CD4-positive, CD25-positive, alpha-beta regulatory T cell (primary cell): ENCODE data around the gene LMOD2. TPM values are rescaled to one million over a fixed set of nuclear protein-coding genes. Genes with fewer than 3 reads are reported as not detected.

ENCODE experiments used
- ATAC-seq, 2 donors: fragments of 150-1000 bp; cut with Tn5 transposase; one replicate each; pipeline ENCODE4 v1.10.0; 2021; ENCODE audit warnings: low read depth in 2 of 2, moderate number of reproducible peaks in 2 of 2, moderate library complexity in 1 of 2
- DNase-seq, 3 donors: peaks; one replicate each; pipeline versions ENCODE4 v3.0.0 to v3.0.0-alpha.2; 2012 to 2022; ENCODE audit warnings: mixed read lengths in 1 of 3
- H3K27ac ChIP-seq: one replicate; pipeline ENCODE4 v1.7.0; 2013; ENCODE audit warnings: mild to moderate bottlenecking, low read length; ENCODE audit not compliant: insufficient read depth, poor library complexity, severe bottlenecking
- H3K27me3 ChIP-seq: one replicate; pipeline ENCODE4 v1.7.0; 2013; ENCODE audit warnings: low read length; ENCODE audit not compliant: control insufficient read depth, insufficient read depth
- H3K36me3 ChIP-seq: one replicate; pipeline ENCODE4 v1.7.0; 2013; ENCODE audit warnings: mild to moderate bottlenecking, low read length, moderate library complexity; ENCODE audit not compliant: control insufficient read depth, insufficient read depth
- H3K4me1 ChIP-seq: 2 replicates; pipeline ENCODE4 v1.7.0; 2013; ENCODE audit warnings: mild to moderate bottlenecking, low read length; ENCODE audit not compliant: insufficient read depth, control insufficient read depth, poor library complexity, severe bottlenecking
- H3K4me3 ChIP-seq: one replicate; pipeline ENCODE4 v1.7.0; 2013; ENCODE audit warnings: low read depth, mild to moderate bottlenecking, low read length, moderate library complexity
- H3K9me3 ChIP-seq, 2 experiments: 1 replicate in 1 of 2; 2 replicates in 1 of 2; pipeline ENCODE4 v1.7.0; 2013; ENCODE audit warnings: low read length in 2 of 2, mild to moderate bottlenecking in 1 of 2, moderate library complexity in 1 of 2; ENCODE audit not compliant: control insufficient read depth in 2 of 2
- H3K27ac Mint-ChIP-seq, 3 donors: one replicate each; pipeline ENCODE4 v1.8.0; 2020 to 2022; ENCODE audit warnings: mild to moderate bottlenecking in 3 of 3, mixed read lengths in 3 of 3, moderate library complexity in 2 of 3
- H3K27me3 Mint-ChIP-seq: one replicate; pipeline ENCODE4 v1.8.0; 2022; ENCODE audit warnings: mild to moderate bottlenecking, mixed read lengths
- H3K36me3 Mint-ChIP-seq: one replicate; pipeline ENCODE4 v1.8.0; 2020; ENCODE audit warnings: mixed read lengths
- H3K4me1 Mint-ChIP-seq, 4 donors: one replicate each; pipeline ENCODE4 v1.8.0; 2020 to 2022; ENCODE audit warnings: mixed read lengths in 4 of 4, mild to moderate bottlenecking in 1 of 4
- H3K4me3 Mint-ChIP-seq, 4 donors: one replicate each; pipeline ENCODE4 v1.8.0; 2020 to 2022; ENCODE audit warnings: mild to moderate bottlenecking in 4 of 4, mixed read lengths in 4 of 4, moderate library complexity in 3 of 4
- H3K9me3 Mint-ChIP-seq, 7 donors: one replicate each; pipeline ENCODE4 v1.8.0; 2020 to 2022; ENCODE audit warnings: mixed read lengths in 7 of 7, mild to moderate bottlenecking in 3 of 7, moderate library complexity in 2 of 7
- polyA plus RNA-seq, 4 donors: library from polyadenylated mRNA; unstranded; fragments of 300-500 nt; fragmentation: Illumina TruSeq; gene quantifications; one replicate each; pipeline ENCODE4 v1.2.3, GENCODE V29; 2021
- total RNA-seq: library from RNA; stranded (reverse); gene quantifications from one replicate; pipeline ENCODE4 v1.2.3, GENCODE V29; 2022

Gene LMOD2, protein sequence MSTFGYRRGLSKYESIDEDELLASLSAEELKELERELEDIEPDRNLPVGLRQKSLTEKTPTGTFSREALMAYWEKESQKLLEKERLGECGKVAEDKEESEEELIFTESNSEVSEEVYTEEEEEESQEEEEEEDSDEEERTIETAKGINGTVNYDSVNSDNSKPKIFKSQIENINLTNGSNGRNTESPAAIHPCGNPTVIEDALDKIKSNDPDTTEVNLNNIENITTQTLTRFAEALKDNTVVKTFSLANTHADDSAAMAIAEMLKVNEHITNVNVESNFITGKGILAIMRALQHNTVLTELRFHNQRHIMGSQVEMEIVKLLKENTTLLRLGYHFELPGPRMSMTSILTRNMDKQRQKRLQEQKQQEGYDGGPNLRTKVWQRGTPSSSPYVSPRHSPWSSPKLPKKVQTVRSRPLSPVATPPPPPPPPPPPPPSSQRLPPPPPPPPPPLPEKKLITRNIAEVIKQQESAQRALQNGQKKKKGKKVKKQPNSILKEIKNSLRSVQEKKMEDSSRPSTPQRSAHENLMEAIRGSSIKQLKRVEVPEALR
- total RNA-seq (not detected), polyA plus RNA-seq (under 1 TPM in 3 of 4 donors, not detected in 1; 0.15 to 0.58 (median 0.15) TPM)

DNA sequence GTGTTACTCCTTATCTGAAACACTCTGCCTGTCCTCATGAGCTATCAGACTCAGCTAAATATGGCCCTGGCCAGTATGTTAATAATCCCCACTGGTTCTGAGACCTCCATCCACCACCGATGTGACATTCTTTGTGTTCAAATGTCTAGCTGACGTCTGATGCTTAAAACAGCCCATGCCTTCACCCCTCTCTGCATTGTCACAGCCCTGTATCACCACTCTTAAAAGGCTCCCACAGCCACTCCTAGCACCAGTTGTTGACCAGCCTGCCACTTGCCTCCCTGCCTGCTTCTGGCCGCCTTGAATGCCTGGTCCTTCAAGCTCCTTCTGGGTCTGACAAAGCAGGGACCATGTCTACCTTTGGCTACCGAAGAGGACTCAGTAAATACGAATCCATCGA, at the start of gene LMOD2:
Gene LMOD2, plus strand, starts transcription at position 253 of the 400 bp plus-strand sequence. Its CDS starts 98 bp downstream, at position 351.
- Mint-ChIP-seq H3K27me3 (peaks cover 5% of the 10 kb centered on the region), H3K4me1 (no peaks in the 10 kb centered on the region), H3K9me3 (no peaks in the 10 kb centered on the region), H3K36me3 (no peaks in the 10 kb centered on the region), H3K4me3 (no peak within 1 kb of the TSS), H3K27ac (no peak within 1 kb of the TSS)
- Histone ChIP-seq H3K4me1 (no peaks in the 10 kb centered on the region), H3K4me3 (no peak within 1 kb of the TSS), H3K36me3 (no peaks in the 10 kb centered on the region), H3K9me3 (no peaks in the 10 kb centered on the region), H3K27me3 (no peaks in the 10 kb centered on the region), H3K27ac (no peak within 1 kb of the TSS)
- ATAC-seq (no peak), DNase-seq (no peak)

DNA sequence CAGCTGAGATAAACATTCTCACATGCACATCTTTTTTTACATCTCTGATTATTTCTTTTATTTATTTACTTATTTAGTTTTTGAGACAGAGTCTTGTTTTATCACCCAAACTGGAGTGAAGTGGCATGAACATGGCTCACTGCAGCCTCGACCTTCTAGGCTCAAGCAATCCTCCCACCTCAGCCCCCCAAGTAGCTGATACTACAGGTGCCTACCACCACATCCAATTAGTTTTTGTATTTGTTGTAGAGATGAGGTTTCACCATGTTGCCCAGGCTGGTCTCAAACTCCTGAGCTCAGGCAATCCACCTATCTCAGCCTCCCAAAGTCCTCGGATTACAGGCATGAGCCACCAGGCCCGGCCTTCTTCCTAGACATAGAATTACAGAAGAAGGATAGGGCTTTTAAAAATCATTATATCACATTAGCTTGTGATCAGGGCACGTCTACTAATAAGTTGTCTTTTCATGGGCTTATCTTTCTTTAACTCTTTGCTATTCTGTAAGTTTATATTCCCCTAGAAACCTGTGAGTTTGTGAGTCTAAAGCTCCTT, 48.2 kb upstream of the LMOD2 start:
- Mint-ChIP-seq H3K36me3 (no peaks in the 10 kb centered on the region), H3K4me1 (no peaks in the 10 kb centered on the region), H3K9me3 (peaks cover 0 to 3% (median 0%) of the 10 kb centered on the region in 7 donors), H3K27me3 (peaks cover 25% of the 10 kb centered on the region), H3K27ac (no peak overlapping the region), H3K4me3 (no peak overlapping the region)
- Histone ChIP-seq H3K4me3 (no peak overlapping the region), H3K27me3 (peaks cover 7% of the 10 kb centered on the region), H3K4me1 (no peaks in the 10 kb centered on the region), H3K27ac (no peak overlapping the region), H3K36me3 (no peaks in the 10 kb centered on the region), H3K9me3 (no peaks in the 10 kb centered on the region)
- ATAC-seq (no peak), DNase-seq (no peak)

DNA sequence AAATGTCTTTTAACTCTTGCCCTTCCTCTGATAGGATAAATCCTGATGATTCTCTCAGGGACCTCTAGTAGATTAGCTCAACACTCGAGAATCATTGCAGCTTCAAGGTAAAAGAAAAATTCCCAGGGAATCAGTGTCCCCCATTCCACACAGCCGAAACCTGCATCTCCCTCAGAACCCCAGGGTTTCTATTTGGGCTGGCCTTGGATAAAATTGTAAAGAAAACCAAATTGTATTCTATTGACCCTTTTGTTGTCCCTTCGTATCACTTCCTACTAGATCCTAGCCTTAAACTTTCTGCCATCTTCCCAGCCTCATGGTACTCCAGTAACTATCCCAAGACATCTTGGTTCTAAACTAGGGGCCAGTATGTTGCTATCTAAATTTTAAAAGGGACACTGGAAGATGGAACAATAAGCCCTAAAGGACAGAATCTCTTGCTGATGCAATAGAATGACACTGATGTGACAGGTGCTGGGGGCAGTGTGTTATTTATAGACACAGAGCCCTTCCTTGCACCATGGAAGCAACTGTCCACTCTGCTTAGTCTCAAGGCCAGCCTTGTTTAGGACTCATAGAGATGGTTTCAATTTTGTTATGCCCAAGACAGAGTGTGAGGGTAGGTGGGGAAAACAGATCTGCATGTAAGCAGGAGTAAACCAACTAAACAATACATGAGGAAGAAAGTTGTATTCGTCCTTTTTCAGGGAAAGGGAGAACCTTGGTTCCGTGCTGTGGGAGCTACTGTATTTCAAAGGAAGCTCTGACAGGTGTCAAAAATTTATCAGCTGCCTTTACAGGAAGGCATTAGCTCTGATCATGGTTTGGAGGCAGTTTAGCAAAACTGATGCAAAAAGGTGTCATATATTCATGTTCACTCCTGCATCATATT, 46.4 kb upstream of the LMOD2 start:
- H3K27me3 Mint-ChIP-seq, result peaks cover 37% of the 10 kb centered on the region
- no peak for DNase-seq
- no peak overlapping the region for H3K4me3 Mint-ChIP-seq

DNA sequence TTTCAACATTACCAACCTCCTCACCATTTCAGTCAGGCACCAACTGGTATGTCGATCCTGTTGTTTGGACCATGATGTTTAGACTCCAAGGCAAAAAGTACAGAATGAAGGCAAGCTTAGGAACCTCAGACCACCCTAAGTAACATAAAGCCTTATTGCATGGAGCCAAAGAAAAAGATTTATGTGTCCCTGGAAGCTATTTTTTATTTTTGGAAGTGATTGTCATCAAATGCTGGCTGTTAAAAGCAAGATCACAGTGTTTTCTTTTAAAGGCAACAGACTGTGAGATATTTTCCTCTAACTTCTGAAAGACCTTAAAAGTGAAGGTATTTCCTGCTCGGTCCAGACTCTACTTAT, 45.8 kb upstream of the LMOD2 start:
- Histone ChIP-seq H3K36me3 (no peaks in the 10 kb centered on the region), H3K4me1 (no peaks in the 10 kb centered on the region), H3K9me3 (no peaks in the 10 kb centered on the region), H3K27me3 (peaks cover 7% of the 10 kb centered on the region), H3K4me3 (no peak overlapping the region), H3K27ac (no peak overlapping the region)
- peaks cover 37% of the 10 kb centered on the region for H3K27me3 Mint-ChIP-seq
- H3K4me3 Mint-ChIP-seq, result no peak overlapping the region
- H3K4me1 Mint-ChIP-seq, result no peaks in the 10 kb centered on the region
- DNase-seq (no peak), ATAC-seq (no peak)
- no peak overlapping the region for H3K27ac Mint-ChIP-seq
- H3K9me3 Mint-ChIP-seq, result peaks cover 0 to 3% (median 0%) of the 10 kb centered on the region in 7 donors
- H3K36me3 Mint-ChIP-seq, result no peaks in the 10 kb centered on the region

More for the DNA sequence above, 46.4 kb upstream of the LMOD2 start:
- H3K9me3 ChIP-seq, result no peaks in the 10 kb centered on the region
- ATAC-seq, result no peak
- no peaks in the 10 kb centered on the region for H3K36me3 ChIP-seq
- no peak overlapping the region for H3K27ac Mint-ChIP-seq
- H3K4me1 Mint-ChIP-seq, result no peaks in the 10 kb centered on the region
- H3K4me3 ChIP-seq, result no peak overlapping the region
- H3K27me3 ChIP-seq, result peaks cover 7% of the 10 kb centered on the region
- peaks cover 0 to 3% (median 0%) of the 10 kb centered on the region in 7 donors for H3K9me3 Mint-ChIP-seq
- H3K4me1 ChIP-seq, result no peaks in the 10 kb centered on the region
- H3K27ac ChIP-seq, result no peak overlapping the region
- H3K36me3 Mint-ChIP-seq, result no peaks in the 10 kb centered on the region

DNA sequence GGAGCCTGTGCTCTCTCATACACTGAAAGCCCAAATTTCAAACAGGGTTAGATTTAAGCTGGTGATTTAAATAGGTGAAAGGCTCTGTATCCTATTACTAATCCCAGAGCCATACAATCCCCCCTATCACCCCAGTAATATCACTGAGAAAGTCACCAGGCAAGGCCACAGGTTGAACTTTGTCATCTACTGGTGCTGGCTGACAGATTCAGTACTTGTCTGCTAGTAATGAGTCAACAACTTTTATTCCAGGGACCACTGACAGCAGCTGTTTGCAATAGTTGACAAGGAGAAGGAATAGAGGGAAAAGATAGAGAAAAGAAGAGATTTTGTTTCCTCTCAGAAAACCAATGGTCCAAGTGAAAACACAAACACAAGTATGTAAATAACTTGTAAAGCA, 43.6 kb upstream of the LMOD2 start:
- peaks cover 4% of the 10 kb centered on the region for H3K27me3 ChIP-seq
- Mint-ChIP-seq H3K27me3 (peaks cover 30% of the 10 kb centered on the region), H3K4me1 (no peaks in the 10 kb centered on the region), H3K36me3 (no peaks in the 10 kb centered on the region), H3K4me3 (no peak overlapping the region), H3K9me3 (peaks cover 0 to 3% (median 0%) of the 10 kb centered on the region in 7 donors), H3K27ac (no peak overlapping the region)
- no peak overlapping the region for H3K4me3 ChIP-seq
- H3K36me3 ChIP-seq, result no peaks in the 10 kb centered on the region
- ATAC-seq (no peak), DNase-seq (no peak)
- no peaks in the 10 kb centered on the region for H3K4me1 ChIP-seq
- no peaks in the 10 kb centered on the region for H3K9me3 ChIP-seq
- no peak overlapping the region for H3K27ac ChIP-seq

DNA sequence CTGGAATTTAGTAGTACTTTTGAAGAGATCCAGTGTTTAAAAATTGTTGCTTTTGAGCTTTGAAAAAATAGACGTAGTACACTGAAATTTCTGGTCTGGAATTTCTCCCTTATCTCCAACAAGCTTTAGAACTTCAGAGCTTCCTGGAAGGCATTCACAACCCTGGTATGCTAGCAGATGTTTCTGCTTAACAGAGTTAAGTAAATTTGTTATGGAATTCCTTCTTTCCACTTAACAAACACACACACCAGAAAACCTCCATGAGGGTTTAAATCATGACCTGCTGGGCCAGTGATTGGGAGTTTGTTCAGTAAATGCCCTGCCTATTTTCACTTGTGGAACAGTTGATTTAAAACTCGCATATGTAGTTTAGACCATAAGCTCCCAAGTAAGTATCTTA, 40.3 kb upstream of the LMOD2 start:
- Mint-ChIP-seq H3K9me3 (peaks cover 0 to 3% (median 0%) of the 10 kb centered on the region in 7 donors), H3K27ac (no peak overlapping the region), H3K27me3 (peaks cover 22% of the 10 kb centered on the region), H3K4me3 (no peak overlapping the region), H3K4me1 (no peaks in the 10 kb centered on the region), H3K36me3 (no peaks in the 10 kb centered on the region)
- Histone ChIP-seq H3K4me1 (no peaks in the 10 kb centered on the region), H3K4me3 (no peak overlapping the region), H3K27ac (no peak overlapping the region), H3K36me3 (no peaks in the 10 kb centered on the region), H3K9me3 (no peaks in the 10 kb centered on the region), H3K27me3 (no peaks in the 10 kb centered on the region)
- ATAC-seq (no peak), DNase-seq (no peak)

DNA sequence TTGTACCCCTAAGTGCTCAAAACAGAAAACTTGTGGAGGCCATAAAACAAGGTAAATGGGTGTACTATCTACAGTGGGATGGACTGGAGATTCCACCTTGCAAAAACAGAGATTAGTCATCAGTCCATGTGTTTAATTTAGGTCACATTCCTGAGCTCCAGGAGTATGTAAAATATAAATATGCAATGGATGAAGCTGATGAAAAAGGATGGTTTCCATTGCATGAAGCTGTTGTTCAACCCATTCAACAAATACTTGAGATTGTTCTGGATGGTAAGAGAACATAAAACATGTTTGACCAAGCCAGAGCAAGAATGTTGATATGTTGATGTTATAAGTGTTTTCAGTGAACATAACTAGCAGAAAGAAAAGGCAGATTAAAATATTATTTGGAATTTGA, 39.4 kb upstream of the LMOD2 start:
- Mint-ChIP-seq H3K27me3 (peaks cover 18% of the 10 kb centered on the region), H3K9me3 (peaks cover 0 to 3% (median 0%) of the 10 kb centered on the region in 7 donors), H3K4me3 (no peak overlapping the region), H3K4me1 (no peaks in the 10 kb centered on the region), H3K27ac (no peak overlapping the region), H3K36me3 (no peaks in the 10 kb centered on the region)
- H3K9me3 ChIP-seq, result no peaks in the 10 kb centered on the region
- no peak overlapping the region for H3K27ac ChIP-seq
- H3K4me3 ChIP-seq, result no peak overlapping the region
- no peak for ATAC-seq
- H3K4me1 ChIP-seq, result no peaks in the 10 kb centered on the region
- H3K27me3 ChIP-seq, result no peaks in the 10 kb centered on the region
- DNase-seq, result no peak
- H3K36me3 ChIP-seq, result no peaks in the 10 kb centered on the region
